GM20431 (cell line): ENCODE data around the gene FSIP2.

Source experiments
- in situ Hi-C: fragments of 300-500 bp; cut with MseI, MboI; formaldehyde crosslinking; loops from one replicate; pipeline ENCODE4 v1.15.0; 2020; ENCODE audit warnings: low sequenced_read_pairs; ENCODE audit not compliant: unreplicated experiment

Gene FSIP2

GRCh38 chr2:185738679-185739472, at the start of gene FSIP2:
TSS of gene FSIP2 (plus strand) at chr2:185738804. CDS start at chr2:185738895, 91 bp downstream.
- in situ Hi-C loops: no loop called here

- in situ Hi-C loops: no loop called here
Measured at GRCh38 chr2:185689906-185690539, 48.6 kb upstream of the FSIP2 start.

GRCh38 chr2:185695711-185696235, 42.8 kb upstream of the FSIP2 start:
- in situ Hi-C loops: no loop called here

GRCh38 chr2:185700883-185701282, 37.7 kb upstream of the FSIP2 start:
- in situ Hi-C loops: no loop called here

DNA sequence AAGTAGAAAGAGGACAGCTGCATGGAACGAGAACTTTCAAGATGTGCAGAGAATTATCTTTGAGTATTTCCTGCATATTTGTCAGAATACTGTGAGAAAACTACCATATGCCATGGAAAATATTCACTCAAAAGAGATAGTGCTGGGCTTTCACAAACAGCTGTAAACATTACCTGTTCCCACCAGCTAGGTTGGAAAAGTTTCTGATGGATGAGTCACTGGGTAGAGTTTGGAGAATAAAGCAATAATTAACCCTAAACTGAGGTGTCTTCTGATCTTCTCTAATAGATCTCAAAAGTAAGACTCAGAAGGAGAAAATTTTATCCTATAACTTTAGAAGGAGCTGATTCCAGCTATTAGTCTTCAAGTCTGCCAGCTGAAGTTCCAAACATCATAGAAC, 3.9 kb upstream of the FSIP2 start:
- in situ Hi-C loops: no loop called here

GRCh38 chr2:185736210-185736609, 2.4 kb upstream of the FSIP2 start:
- in situ Hi-C loops: no loop called here

DNA sequence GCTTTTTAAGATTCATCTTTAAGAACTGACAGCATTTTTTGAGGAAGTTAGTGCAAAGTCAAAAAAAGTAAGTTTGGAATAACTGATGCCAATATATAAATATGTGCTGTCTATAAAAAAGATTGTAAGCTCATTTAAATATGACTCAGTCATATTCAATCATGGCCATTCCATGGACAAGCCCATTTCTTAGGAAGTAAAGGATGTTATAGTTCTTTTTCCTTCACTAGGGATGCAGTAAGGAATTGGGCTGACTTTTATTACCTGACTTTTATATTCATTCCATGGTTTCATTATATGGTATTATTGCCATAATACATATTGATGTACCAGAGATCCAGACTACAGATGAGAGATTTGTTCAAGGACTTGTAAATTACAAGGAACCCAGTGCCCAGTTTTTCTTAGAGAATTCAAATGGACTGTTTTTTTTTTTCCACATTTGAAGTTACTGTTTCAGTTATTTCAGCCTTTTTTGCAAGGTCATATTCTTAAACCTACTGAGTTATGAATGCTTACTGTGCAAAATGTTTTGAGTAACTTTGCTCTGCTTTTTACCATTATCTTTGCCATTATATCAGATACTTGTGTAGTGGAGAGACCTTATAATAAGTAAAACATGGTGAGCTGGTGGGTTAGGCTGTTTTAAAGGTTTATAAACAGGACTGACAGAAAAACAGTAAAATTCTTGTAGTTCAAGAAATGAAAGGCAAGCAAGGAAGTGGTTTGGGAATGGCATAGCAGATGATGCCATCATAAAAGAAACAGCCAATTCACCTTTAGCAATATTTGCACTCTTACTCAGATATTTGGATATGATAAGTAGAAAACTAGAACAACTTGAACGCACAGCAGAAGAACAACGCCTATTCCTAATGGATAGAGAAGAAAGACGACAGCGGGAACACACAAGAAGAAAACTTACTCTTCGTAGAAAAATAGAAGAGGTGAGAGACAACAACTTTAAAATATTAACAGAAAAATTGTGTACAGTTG, 7.6 kb downstream of the FSIP2 start:
- in situ Hi-C loops: no loop called here

DNA sequence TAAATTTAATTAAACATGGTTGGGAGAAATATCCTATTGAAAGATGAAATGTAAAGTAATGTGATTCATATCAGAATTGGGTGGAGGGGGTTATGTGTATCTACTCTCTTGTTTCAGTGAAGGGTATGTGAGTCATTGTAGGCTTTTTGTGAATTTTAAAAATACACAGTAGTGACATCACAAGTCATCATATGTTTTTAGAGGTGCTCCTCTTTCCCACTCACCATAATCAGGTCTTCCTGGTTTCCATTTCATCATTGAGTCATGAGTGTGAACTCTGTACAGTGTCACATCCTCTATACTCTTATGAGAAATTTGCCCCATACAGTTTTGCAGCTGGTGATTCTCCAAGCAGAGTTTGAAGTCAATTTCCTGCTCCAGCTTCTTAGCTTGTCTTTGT, 18.8 kb downstream of the FSIP2 start:
- in situ Hi-C loops: no loop called here

DNA sequence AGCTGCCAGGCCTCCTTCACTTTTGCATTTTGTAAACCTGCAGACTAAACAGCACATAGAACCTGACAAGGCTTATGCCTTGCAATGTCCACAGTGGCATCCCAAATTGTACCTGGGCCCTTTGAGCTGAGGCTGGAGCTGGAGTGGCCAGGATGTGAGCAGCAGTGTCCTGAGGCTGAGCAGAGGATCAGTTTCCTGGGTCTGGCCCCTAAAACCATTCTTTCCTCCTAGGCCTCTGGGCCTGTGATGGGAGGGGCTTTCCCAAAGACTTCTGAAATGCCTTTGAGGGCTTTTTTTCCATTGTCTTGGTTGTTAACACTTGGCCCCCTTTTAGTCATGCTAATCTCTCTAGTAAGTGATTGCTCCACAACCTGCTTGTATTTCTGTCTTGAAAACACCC, 32.8 kb downstream of the FSIP2 start:
- in situ Hi-C loops: no loop called here

DNA sequence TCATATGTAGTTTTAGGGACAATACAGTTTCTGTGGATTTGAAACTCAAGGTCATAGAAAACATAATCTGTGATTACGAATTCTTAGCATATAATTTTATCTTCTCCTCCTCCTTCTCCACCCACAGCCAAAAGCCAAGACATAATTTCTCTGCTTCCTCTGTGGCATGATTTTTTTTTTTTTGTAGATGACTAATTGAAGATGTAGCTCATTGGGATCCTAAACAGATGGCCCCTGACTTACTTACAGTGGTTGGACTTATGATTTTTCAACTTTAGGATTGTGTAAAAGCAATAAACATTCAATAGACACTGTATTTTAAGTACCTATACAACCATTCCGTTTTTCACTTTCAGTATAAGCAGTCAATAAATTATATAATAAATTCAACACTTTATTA, 42.3 kb downstream of the FSIP2 start:
- in situ Hi-C loops: no loop called here

DNA sequence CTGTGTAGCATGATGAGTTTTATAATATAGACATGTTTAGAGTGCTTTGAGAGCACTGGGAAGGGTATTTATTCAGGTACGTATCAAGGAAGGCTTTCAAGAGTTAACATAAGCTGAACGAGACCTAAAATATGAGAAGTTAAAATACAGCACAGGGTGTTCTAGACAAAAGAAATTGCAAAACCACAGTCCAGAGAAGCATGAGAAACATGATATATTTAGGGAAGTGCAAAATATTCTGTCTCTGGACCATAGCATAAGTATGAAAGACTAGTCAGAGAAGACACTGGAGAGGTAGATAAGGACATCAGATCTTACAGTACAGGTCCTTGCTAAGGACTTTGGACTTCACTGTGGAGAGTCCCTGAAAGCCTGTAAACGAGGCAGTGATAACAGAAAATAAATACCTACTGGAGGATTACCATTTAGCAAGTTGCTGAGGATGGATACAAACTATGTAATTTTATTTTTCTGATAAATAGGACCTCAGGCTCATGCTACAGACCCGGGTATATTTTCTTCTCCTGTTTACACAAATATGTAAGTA, 43.7 kb downstream of the FSIP2 start:
- in situ Hi-C loops: no loop called here

- in situ Hi-C loops: no loop called here
Measured at GRCh38 chr2:185785156-185785555, 46.6 kb downstream of the FSIP2 start.

GRCh38 chr2:185785851-185786473, 47.4 kb downstream of the FSIP2 start:
- in situ Hi-C loops: no loop called here

DNA sequence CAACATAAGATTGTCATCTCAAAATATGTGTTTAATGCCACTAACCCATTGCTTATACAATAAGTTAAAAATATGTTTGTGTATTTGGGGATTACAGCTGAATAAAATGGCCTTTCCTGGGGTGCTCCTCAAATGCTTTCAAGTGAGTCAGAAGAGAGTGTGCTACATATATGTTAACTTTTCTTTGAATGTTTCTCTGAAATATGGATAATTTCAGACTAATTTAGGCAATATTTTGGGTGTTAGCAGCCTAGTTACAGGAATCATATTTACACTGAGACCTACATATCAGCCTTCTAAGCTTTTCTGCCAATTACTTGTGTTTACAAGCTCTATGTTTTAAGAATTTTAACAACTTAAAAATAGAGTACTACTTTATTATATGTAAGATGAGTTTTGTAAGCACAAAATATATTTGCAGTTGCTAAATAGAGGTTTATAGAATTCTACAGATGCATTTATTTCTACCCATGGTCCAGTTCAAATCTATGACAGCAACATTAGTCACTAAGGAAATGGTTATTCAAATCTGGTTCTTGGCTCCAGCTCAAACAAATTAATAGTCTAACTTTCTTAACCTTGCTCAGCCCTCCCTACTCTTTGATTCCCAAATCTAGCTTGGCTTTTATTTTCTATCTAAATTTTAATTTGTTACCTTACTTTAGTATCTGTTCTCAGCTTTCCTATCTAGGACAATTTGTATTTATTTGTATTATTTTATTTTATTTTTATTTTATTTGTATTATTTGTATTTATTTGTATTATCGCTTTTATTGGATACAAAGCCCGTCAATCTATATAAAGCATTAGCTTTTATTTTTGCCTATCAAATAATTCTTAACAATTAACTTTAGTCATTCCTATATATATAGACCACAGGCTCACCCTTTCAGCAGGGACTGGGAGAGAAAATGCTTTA, 48.9 kb downstream of the FSIP2 start:
- in situ Hi-C loops: no loop called here

- in situ Hi-C loops: no loop called here
Measured at GRCh38 chr2:185790361-185790760, 51.8 kb downstream of the FSIP2 start.

- in situ Hi-C loops: no loop called here
Measured at GRCh38 chr2:185793532-185794345, 55.1 kb downstream of the FSIP2 start.

DNA sequence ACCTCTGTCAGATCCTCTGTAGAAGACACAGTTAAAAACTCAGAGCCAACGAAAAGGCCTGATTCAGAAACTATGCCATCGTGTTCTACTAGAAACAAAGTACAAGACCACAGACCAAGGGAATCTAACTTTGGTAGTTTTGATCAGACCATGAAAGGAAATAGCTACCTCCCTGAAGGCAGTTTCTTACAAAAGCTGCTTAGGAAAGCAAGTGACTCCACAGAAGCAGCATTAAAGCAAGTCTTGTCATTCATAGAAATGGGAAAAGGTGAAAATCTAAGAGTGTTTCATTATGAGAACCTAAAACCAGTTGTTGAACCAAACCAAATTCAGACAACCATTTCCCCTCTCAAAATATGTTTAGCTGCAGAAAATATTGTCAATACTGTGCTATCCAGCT, 58.2 kb downstream of the FSIP2 start:
- in situ Hi-C loops: no loop called here

GRCh38 chr2:185802926-185803325, 64.3 kb downstream of the FSIP2 start:
- in situ Hi-C loops: no loop called here
